Astrocyte of the spinal cord (primary cell): ENCODE measurements around the gene SSBP4.

Experiments used
- DNase-seq: peaks from one replicate; pipeline ENCODE4 v3.0.0; 2011; ENCODE audit warnings: low read depth, low spot score
- H3K4me3 ChIP-seq: 2 replicates; pipeline ENCODE4 v1.5.1; 2011; ENCODE audit warnings: low read depth, mild to moderate bottlenecking, low read length, moderate library complexity
- CTCF ChIP-seq: IDR thresholded peaks from 2 replicates; pipeline ENCODE4 v1.5.1; 2012; ENCODE audit warnings: low read depth, mild to moderate bottlenecking, low read length, inconsistent platforms
- in situ Hi-C: cut with HindIII; loops from 2 replicates; pipeline ENCODE4 v1.10.0; 2017; ENCODE audit warnings: low sequenced_read_pairs

Gene SSBP4

GRCh38 chr19:18453269-18454024, 34.2 kb downstream of the SSBP4 start:
- no peak for TF ChIP-seq CTCF
- no peak for DNase-seq
- in situ Hi-C loops = no loop called here
- no peak overlapping the region for H3K4me3 ChIP-seq

GRCh38 chr19:18456279-18456678, 37.1 kb downstream of the SSBP4 start:
- no peak for DNase-seq
- no peak overlapping the region for H3K4me3 ChIP-seq
- TF ChIP-seq CTCF = no peak
- in situ Hi-C loops = no loop called here

- in situ Hi-C loops = no loop called here
- no peak for DNase-seq
- no peak for TF ChIP-seq CTCF
- no peak overlapping the region for H3K4me3 ChIP-seq
These were observed 37.8 kb downstream of the SSBP4 start for GRCh38 chr19:18456974-18457373.

DNA sequence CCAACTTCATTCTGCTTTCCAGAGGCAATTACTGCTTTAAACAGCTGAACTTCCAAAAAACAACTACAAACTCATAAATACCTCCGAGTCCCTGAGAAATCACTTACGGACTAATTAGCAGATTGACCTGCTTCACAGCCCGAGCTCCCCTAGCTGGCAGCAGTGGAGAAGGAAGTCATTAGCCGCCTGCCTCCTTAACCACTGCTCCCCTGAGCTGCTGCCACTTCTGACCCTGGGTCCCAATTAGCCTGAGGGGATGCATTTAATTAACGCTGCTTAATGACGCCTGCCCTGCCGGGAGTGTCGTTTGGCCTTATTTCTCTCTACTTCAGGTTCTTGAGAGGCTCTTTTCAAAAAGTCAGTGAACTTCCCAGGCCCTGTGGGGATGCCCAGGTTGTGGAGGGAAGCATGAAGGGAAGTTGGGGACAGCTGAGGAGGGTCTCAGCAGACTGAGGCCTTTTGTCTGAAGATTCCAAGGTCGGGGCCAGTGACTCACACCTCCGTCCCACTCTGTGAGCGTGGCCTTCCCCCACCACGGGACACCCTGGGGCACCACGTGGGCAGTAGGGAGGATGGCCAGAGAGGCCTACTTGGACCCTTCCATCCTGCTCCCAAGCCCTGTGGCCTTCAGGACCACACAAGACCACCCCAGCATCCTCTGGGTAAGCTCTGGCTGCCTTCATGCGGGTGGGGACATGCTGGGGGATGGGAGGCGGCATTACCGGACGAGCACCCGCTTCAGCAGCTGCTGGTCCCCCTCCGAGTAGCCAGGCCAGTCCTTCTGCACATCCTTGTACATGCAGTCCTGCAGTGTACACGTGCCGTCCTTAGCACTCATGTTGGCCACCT, 38.5 kb downstream of the SSBP4 start:
- in situ Hi-C loops = no loop called here
- no peak for DNase-seq
- no peak overlapping the region for H3K4me3 ChIP-seq
- TF ChIP-seq CTCF = no peak

- in situ Hi-C loops = no loop called here
- H3K4me3 ChIP-seq = no peak overlapping the region
- no peak for TF ChIP-seq CTCF
- DNase-seq = no peak
These were observed 41.7 kb downstream of the SSBP4 start for GRCh38 chr19:18460900-18461299.

- in situ Hi-C loops = no loop called here
- no peak overlapping the region for H3K4me3 ChIP-seq
These were observed 42.3 kb downstream of the SSBP4 start for GRCh38 chr19:18461471-18461870.

More at GRCh38 chr19:18461471-18461870, 42.3 kb downstream of the SSBP4 start:
- no peak for DNase-seq
- TF ChIP-seq CTCF = no peak
